Mucosa of gallbladder (tissue), 1 donor: ENCODE data around the gene SLIT1. TPM values are rescaled to one million over a fixed set of nuclear protein-coding genes. Genes with fewer than 3 reads are reported as not detected.

Experiments used
- DNase-seq: peaks from one replicate; pipeline ENCODE4 v3.0.0-alpha.2; 2020; ENCODE audit warnings: low spot score
- total RNA-seq: library from RNA; stranded (reverse); gene quantifications from one replicate; pipeline ENCODE4 v1.2.1, GENCODE V29; 2021
- donor health status: DM: no; HTN: no; CAD: no.

Gene SLIT1
- total RNA-seq, 1 donor from 2014 or later = 0.40 TPM

GRCh38 chr10:97001183-97001991, 184.4 kb downstream of the SLIT1 start:
- no peak for DNase-seq

GRCh38 chr10:97000487-97001182, 185.1 kb downstream of the SLIT1 start:
- DNase-seq = no peak

GRCh38 chr10:96999987-97000386, 185.8 kb downstream of the SLIT1 start:
- DNase-seq = no peak

GRCh38 chr10:96999337-96999736, 186.4 kb downstream of the SLIT1 start:
- DNase-seq = no peak

- peak; percentile 50 for DNase-seq
Observed at GRCh38 chr10:96998329-96998888, 187.3 kb downstream of the SLIT1 start.

- no peak for DNase-seq
Observed at GRCh38 chr10:96996275-96996965, 189.3 kb downstream of the SLIT1 start.

GRCh38 chr10:96995851-96996250, 189.9 kb downstream of the SLIT1 start:
- no peak for DNase-seq

GRCh38 chr10:96992721-96993120, 193.0 kb downstream of the SLIT1 start:
- no peak for DNase-seq

GRCh38 chr10:96991313-96991841, 194.4 kb downstream of the SLIT1 start:
- DNase-seq = no peak

- no peak for DNase-seq
Observed at GRCh38 chr10:96988426-96988825, 197.3 kb downstream of the SLIT1 start.

GRCh38 chr10:96987842-96988175, 197.9 kb downstream of the SLIT1 start:
- DNase-seq = no peak

- DNase-seq = no peak
Observed at GRCh38 chr10:96987141-96987841, 198.5 kb downstream of the SLIT1 start.

- DNase-seq = no peak
Observed at GRCh38 chr10:96986200-96986856, 199.4 kb downstream of the SLIT1 start.

- DNase-seq = no peak
Observed at GRCh38 chr10:96984541-96985131, 201.1 kb downstream of the SLIT1 start.

- no peak for DNase-seq
Observed at GRCh38 chr10:96982149-96982930, 203.4 kb downstream of the SLIT1 start.

GRCh38 chr10:96978621-96979154, 207.1 kb downstream of the SLIT1 start:
- DNase-seq = no peak

- no peak for DNase-seq
Observed at GRCh38 chr10:96975136-96975535, 210.6 kb downstream of the SLIT1 start.

GRCh38 chr10:96973809-96974747, 211.7 kb downstream of the SLIT1 start:
- no peak for DNase-seq
